OCI-LY1 (cell line): ENCODE measurements around the gene LRP8.

Experiments used
- EZH2 ChIP-seq: fragments of 200-600 bp; sonication (generic), shearing (Covaris generic); IDR thresholded peaks from 2 replicates; pipeline ENCODE4 v1.8.0; 2017; ENCODE audit warnings: borderline replicate concordance, mixed run types, mild to moderate bottlenecking, antibody characterized with exemption, low read length, moderate library complexity, mixed read lengths
- TF ChIP-seq, protein P1 (sequence below): fragments of 200-600 bp; sonication (generic), shearing (Covaris generic); IDR thresholded peaks from 2 replicates; pipeline ENCODE4 v1.5.1; 2017; ENCODE audit warnings: mild to moderate bottlenecking, antibody characterized with exemption, low read length, moderate library complexity, mixed read lengths

DNA sequence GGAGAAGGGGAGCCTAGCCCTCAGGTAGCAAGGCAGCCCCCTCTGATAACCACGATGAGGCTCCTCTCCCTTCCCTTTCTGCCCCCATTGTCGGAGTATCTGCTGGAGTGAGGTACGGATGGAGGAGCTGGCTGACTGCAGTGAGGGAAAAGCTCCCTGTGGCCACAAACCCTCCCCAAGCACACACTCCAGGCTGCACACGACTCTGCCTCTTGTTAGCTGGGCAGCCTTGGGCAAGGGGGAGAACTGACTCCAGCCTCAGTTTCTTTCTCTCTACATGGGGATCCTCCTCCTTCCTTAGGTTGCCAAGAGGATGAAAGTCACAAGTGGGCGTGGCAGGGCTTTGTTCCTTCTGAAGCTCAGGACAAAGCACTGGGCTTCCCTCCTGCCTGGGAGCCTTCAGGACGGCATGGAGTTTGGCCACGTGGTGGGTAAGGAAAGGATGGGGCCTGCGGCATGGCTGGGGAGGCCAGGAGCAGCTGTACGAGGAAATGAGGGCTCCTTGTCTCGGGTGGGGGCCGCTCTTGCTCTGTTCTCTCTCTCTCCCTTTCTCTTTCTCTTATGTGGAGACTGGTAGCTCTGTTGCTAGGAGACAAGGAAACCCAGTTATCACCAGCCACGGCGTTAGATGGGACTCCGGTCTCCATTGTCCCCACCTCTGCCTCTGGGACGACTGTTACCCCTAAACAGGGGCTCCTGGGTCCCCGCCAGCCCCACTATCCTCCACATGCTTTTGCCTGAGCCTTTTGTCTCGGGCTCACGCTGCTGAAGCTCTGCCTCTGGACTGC lies 39.7 kb downstream of the LRP8 start:
- TF ChIP-seq, protein P1, sequence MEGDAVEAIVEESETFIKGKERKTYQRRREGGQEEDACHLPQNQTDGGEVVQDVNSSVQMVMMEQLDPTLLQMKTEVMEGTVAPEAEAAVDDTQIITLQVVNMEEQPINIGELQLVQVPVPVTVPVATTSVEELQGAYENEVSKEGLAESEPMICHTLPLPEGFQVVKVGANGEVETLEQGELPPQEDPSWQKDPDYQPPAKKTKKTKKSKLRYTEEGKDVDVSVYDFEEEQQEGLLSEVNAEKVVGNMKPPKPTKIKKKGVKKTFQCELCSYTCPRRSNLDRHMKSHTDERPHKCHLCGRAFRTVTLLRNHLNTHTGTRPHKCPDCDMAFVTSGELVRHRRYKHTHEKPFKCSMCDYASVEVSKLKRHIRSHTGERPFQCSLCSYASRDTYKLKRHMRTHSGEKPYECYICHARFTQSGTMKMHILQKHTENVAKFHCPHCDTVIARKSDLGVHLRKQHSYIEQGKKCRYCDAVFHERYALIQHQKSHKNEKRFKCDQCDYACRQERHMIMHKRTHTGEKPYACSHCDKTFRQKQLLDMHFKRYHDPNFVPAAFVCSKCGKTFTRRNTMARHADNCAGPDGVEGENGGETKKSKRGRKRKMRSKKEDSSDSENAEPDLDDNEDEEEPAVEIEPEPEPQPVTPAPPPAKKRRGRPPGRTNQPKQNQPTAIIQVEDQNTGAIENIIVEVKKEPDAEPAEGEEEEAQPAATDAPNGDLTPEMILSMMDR: no peak
- TF ChIP-seq EZH2: no peak
